ENCODE results near the gene LRPAP1.
A peak's percentile ranks its signal among the peaks of the same experiment; 100 is the strongest.
"Not testable (repeated sequence)": the region's sequence is repeated elsewhere in the genome, so short reads cannot be mapped to it uniquely, and the experiment has no call there.

LRPAP1 gene

DNA sequence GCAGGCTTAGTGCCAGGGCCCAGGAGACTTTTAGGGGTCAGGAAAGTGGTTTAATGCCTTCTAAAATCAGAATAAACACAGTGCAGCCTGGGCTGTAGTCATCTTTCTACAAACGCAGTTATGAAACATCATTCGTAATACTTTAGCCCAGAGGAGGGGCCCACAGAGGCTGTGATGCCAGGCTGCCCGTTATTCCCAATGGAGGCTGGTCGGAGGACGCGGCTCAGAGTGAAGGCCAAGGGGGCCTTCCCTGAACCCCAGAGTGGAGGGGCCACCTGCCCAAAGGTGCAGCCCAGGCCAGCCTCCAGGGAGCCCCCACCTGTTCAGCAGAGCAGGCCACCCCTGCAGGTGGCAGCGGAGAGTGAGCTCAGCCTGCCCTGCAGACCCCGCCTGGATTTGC, 29.9 kb upstream of the LRPAP1 start:
- DNase-seq (ENCODE audit: low spot score), result not testable (repeated sequence)

- DNase-seq (ENCODE audit: low spot score), result not testable (repeated sequence)
These were observed 28.2 kb upstream of the LRPAP1 start for GRCh38 chr4:3560465-3560864.

DNA sequence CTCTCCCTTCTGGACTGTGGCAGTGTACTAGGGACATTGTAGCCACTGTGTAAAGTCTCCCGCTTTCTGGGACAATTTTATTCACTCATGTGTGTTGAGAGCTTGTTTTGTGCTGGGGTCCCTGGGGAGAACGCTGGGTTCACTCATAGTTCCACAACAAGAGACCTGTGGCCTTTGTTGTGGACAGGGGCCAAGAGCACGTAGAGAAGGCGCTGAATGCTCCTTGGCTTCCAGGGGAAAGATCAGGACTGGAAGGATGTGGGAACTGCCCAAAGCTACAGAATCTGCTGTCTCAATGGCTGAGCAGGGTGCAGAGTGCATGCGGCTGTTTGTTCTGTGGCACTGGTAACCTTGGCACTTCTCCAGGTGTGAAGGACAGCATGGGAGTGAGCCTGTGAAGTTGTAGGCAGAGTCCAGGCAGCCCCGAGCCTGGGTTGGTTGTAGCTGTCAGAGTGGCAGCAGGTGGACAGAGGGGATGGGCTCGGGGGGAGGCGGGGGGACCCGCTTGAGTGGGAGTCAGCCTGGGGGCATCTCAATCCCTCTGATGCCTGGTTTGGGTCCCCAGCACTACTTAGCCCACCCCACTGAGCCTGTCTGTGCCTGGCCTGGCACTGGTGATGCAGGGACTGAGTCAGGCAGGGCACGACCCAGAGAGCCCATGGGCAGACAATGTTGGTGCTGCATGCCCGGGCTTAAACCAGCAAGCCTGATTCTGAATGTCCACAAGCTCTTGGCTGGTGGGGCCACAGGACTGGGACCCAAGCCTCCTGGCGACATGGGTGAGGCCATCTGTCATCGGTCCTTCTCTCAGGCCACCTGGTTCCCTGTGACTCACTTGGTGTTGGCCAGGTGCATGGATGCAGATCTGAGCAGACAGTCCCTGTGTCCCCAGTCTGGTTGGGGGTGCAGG, 27.4 kb upstream of the LRPAP1 start:
- DNase-seq (ENCODE audit: low spot score), result not testable (repeated sequence)

- DNase-seq (ENCODE audit: low spot score), result not testable (repeated sequence)
These were observed 26.3 kb upstream of the LRPAP1 start for GRCh38 chr4:3558514-3558836.

DNA sequence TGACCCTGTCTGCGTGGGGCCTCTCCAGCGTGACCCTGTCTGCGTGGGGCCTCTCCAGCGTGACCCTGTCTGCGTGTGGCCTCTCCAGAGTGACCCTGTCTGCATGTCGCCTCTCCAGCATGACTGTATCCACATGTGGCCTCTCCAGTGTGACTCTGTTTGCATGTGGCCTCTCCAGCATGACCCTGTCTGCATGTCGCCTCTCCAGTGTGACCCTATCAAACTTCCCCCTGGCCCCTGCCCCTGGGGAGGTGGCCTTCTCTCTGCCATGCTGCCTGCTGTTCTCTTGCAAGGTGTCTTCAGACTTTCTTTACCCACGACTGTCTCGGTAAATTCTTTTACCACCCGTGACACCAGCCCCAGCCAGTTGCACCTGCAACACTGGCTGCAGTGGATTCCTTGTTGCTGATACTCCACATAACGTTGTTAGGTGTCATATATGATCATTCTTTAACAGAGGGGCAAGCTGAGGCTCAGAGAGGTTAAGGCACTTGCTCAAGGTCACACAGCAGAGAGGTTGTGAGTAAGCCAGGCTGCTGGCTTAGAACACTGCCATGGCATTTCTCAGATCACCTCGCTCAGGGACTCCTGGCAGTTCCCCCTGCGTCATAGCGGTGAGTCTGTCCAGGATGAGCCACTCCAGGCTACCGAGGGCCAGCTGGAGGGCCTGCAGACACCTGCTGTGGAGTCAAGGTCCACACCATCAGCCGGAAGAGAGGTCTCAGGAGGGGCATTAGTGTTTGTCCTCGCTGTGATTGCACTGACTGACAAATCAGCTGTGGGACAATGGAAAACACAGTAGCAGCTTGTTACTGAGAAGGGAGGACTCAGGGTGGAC, 25.7 kb upstream of the LRPAP1 start:
- not testable (repeated sequence) for DNase-seq (ENCODE audit: low spot score)

DNA sequence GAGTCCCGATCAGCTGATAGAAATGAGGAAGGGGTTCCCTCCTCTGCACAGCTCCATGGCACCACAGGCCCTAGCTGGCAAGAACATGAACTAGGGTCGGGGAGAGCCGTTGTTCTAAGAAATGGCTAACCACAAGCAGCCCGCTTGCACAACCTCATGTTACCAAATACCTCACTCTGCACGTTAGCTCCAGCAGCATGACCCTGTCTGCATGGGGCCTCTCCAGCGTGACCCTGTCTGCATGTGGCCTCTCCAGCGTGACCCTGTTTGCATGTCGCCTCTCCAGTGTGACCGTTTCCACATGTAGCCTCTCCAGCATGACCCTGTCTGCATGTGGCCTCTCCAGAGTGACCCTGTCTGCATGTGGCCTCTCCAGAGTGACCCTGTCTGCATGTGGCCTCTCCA, 24.9 kb upstream of the LRPAP1 start:
- peak; percentile 15 for DNase-seq (ENCODE audit: low spot score)

GRCh38 chr4:3556244-3556867, 24.1 kb upstream of the LRPAP1 start:
- DNase-seq (ENCODE audit: low spot score), result not testable (repeated sequence)

DNA sequence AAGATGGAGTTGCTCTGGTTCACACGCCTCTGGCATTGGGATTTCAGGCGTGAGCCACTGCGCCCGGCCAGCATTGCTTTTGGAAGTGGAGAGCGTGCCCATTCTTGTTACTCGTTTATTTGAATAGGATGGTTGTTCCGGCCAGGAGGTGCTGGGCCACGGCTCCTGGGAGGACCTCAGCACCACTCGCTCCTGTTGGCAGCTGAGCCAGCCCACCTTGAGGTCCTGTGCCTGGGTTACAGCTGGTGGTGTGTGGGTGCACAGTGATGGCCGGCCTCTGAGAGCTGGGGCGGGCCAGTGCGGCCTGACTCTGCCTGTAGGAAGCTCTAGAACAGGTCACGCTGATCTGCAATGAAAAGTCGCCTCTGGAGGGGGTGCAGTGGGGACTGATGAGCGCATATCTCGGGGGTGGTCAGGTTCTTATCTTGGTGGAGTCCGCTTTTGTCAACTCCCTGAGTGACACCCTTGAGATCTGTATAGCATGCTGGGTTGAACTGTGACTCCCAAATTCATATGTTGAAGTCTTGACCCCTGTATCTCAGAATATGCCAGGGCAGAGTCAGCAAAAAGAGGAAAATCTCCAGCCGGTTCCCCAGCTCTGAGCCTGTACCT, 23.3 kb upstream of the LRPAP1 start:
- not testable (repeated sequence) for DNase-seq (ENCODE audit: low spot score)

GRCh38 chr4:3551366-3551765, 19.1 kb upstream of the LRPAP1 start:
- not testable (repeated sequence) for DNase-seq (ENCODE audit: low spot score)

DNA sequence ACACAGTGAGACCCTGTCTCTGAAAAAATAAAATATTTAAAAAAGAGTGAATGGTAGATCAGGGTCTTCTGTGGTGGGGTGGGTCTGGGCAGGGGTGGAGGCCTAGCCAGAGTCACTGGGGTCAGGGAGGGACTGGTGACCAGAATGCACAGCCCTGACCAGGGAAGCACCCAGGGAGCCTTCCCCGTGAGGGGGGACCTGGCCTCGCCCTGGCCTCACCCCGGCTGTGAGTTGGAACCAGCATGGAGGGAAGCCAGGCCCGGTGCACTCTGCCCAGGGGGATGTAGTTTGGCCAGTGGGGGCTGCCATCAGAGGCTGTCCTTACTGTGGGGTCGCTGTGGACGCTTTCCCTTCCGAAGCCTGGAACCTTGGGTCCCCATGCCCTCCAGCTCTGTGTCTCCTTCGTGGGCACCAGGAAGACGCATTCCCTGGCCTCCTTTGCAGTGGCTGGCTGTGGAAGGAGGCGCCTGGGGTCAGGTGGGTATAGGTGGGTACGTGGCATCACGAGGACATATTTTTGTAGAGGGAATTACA, 18.6 kb upstream of the LRPAP1 start:
- not testable (repeated sequence) for DNase-seq (ENCODE audit: low spot score)

- not testable (repeated sequence) for DNase-seq (ENCODE audit: low spot score)
These were observed 17.8 kb upstream of the LRPAP1 start for GRCh38 chr4:3550041-3550440.

GRCh38 chr4:3549694-3550001, 17.4 kb upstream of the LRPAP1 start:
- DNase-seq (ENCODE audit: low spot score), result not testable (repeated sequence)

- not testable (repeated sequence) for DNase-seq (ENCODE audit: low spot score)
These were observed 16.9 kb upstream of the LRPAP1 start for GRCh38 chr4:3548991-3549693.

DNA sequence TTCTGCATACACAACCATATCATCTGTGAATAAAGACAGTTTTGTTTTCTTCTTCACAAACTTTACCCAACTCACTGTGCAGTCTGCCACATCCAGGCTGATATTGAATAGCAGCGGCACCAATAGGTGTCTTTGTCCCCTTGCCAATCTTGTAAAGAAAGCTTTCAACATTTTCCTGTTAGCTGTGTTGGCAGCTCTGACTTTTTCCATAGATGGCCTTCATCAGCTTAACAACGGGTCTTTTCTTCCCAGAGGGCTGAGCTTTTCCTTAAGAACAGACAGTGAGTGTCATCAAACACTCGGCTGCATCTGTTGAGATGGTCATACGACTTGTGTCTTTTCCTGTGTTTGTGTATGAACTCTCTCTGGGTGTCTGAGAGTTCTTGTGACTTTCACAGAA, 14.5 kb upstream of the LRPAP1 start:
- DNase-seq (ENCODE audit: low spot score), result not testable (repeated sequence)

DNA sequence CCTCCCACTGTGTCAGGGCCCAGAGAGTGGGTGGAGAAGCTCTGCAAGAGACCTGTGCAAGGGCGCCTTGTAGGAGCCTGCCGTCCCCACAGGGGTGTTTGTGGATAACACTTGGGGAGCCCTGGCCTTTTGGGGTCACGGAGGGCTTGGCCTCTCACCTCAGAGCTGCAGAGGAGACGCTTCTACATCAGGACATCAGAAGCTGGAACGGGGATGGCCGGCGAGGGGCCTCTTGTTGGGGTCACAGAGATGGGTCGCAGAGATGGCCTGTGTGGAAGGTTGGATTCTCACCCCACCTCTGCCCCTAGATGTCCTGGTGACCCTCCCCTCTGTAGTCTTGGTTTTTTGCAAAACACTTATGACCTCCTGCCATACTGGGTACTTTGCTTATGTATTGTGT, 13.1 kb upstream of the LRPAP1 start:
- not testable (repeated sequence) for DNase-seq (ENCODE audit: low spot score)

GRCh38 chr4:3544259-3545025, 12.2 kb upstream of the LRPAP1 start:
- DNase-seq (ENCODE audit: low spot score), result not testable (repeated sequence)

GRCh38 chr4:3543415-3543814, 11.2 kb upstream of the LRPAP1 start:
- DNase-seq (ENCODE audit: low spot score), result not testable (repeated sequence)

- not testable (repeated sequence) for DNase-seq (ENCODE audit: low spot score)
These were observed 6.7 kb upstream of the LRPAP1 start for GRCh38 chr4:3538906-3539305.

GRCh38 chr4:3535812-3536211, 3.6 kb upstream of the LRPAP1 start:
- not testable (repeated sequence) for DNase-seq (ENCODE audit: low spot score)

- DNase-seq (ENCODE audit: low spot score), result no peak
These were observed 1.2 kb upstream of the LRPAP1 start for GRCh38 chr4:3533423-3533820.

Measured in GM03348 (cell line).